Measurements from ENCODE around the gene AFP. TPM values are rescaled to one million over a fixed set of nuclear protein-coding genes. Genes with fewer than 3 reads are reported as not detected.

The AFP gene
- total and polyA plus RNA-seq, 9 of the 15 experiments (the other 6 are each of a cell fraction or from before 2014, with no cell fraction given), result 0.47 to 6.2 (median 3.0) TPM

DNA sequence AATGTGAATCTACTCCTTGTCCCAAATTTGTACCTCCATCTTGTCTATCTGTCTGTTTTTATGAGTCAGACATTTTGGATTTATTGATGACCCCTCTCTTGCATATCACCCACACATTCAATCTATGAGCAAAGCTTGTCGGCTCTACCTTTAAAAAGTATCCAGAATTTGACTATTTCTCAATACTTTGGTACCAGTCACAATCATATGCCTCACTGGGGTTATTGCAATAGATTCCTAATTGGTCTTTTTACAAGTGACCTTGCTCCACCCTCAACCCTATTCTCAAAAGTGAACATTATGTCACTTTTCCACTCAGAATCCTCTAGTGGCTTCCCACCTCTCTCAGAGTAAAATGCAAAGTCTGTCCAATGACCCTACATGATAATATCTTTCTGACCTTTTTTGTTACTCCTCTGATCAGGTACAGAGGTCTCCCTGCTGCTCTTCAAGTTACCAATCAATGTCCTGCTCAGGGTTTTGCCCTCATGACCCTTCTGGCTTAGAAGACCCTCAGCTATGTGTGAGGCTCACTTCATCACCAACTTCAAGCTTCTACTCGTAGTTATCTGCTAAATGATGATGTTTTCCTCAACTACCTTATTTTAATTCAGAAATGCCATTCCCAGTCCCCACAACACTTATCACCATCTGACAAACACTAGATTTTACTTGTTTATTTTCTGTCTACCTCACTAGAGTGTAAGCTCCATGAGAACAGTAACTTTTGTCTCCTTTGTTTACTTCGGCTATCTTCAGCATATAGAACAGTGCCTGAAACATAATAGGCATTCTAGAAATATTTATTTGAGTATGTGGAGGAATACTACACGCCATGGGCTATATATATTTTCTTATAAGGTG is 22.4 kb downstream of the AFP start:
- POLR2A ChIA-PET, result interaction anchor here (1.1 kb wide), 1 partner anchor 12 kb away, joined by 3 read pairs; no protein-coding TSS in a partner anchor
- BruUV-seq (replicated peaks), result no TSS peak
- intact Hi-C loops (cut with micrococcal nuclease), result no loop called here

More for the DNA sequence above, 22.4 kb downstream of the AFP start:
- no peaks in the 10 kb centered on the region for H3K36me3 ChIP-seq (ENCODE audit: control insufficient read depth, insufficient read depth, low read length)
- H4K20me1 ChIP-seq (replicated peaks; ENCODE audit: control insufficient read depth, insufficient read depth, low read length), result no peaks in the 10 kb centered on the region
- H3K9me3 ChIP-seq (replicated peaks; ENCODE audit: control insufficient read depth, insufficient read depth, low read depth, low read length), result no peaks in the 10 kb centered on the region
- no peak overlapping the region for H3K27ac ChIP-seq (ENCODE audit: extremely low read depth, low read depth, low read length)
- WGBS (ENCODE audit: insufficient coverage, low coverage, missing lambda C conversion rate), result 26% methylated on average over 4 of the region's 4 CpGs
- CTCF ChIA-PET (ENCODE audit: low intra/inter-chr PET ratio), result no interaction called here
- ATAC-seq, result no peak
- TF ChIP-seq FOXJ2 (tag; IDR thresholded peaks at IDR 0.05) (0 out of 2 replicates have a peak, but pooled peaks have one; percentile 15), MYC (IDR thresholded peaks at IDR 0.05; ENCODE audit: low read depth, low read length) (no peak), MYC (CRISPR knock-in tag; IDR thresholded peaks at IDR 0.05; ENCODE audit: borderline replicate concordance, low read depth) (no peak), SLC30A9 (CRISPR knock-in tag; IDR thresholded peaks at IDR 0.05) (no peak), CXXC5 (CRISPR knock-in tag; IDR thresholded peaks at IDR 0.05) (0 out of 2 replicates have a peak, but pooled peaks have one; percentile 12), OTX1 (CRISPR knock-in tag; IDR thresholded peaks at IDR 0.05) (no peak), ZNF589 (CRISPR knock-in tag; IDR thresholded peaks at IDR 0.05; ENCODE audit: low read depth) (peak; percentile 66; the same call in 1 of the 2 replicates), ZNF584 (CRISPR knock-in tag; IDR thresholded peaks at IDR 0.05; ENCODE audit: low read depth) (peak; percentile 3; the same call in 1 of the 2 replicates), NR2C2 (CRISPR knock-in tag; IDR thresholded peaks at IDR 0.05) (no peak), NR2C2 (tag; IDR thresholded peaks at IDR 0.05) (peak; percentile 23; the same call in 1 of the 2 replicates), ZNF175 (CRISPR knock-in tag; IDR thresholded peaks at IDR 0.05; ENCODE audit: low read depth) (0 out of 2 replicates have a peak, but pooled peaks have one; percentile 61), POLR2A (conservative IDR thresholded peaks at IDR 0.05) (no peak), MCM2 (IDR thresholded peaks at IDR 0.05; ENCODE audit: low read depth) (no peak), TRIM24 (IDR thresholded peaks at IDR 0.05) (0 out of 4 replicates have a peak, but pooled peaks of 1 of the 2 experiments have one; percentile 2), CEBPG (CRISPR knock-in tag; IDR thresholded peaks at IDR 0.05) (no peak), CEBPG (tag; conservative IDR thresholded peaks at IDR 0.05 in 1 of 2, IDR thresholded peaks at IDR 0.05 in 1 of 2) (peak in 1 of 2 experiments; percentile 48; a peak in 1 of 4 replicates)
- TF ChIP-seq, protein P1, sequence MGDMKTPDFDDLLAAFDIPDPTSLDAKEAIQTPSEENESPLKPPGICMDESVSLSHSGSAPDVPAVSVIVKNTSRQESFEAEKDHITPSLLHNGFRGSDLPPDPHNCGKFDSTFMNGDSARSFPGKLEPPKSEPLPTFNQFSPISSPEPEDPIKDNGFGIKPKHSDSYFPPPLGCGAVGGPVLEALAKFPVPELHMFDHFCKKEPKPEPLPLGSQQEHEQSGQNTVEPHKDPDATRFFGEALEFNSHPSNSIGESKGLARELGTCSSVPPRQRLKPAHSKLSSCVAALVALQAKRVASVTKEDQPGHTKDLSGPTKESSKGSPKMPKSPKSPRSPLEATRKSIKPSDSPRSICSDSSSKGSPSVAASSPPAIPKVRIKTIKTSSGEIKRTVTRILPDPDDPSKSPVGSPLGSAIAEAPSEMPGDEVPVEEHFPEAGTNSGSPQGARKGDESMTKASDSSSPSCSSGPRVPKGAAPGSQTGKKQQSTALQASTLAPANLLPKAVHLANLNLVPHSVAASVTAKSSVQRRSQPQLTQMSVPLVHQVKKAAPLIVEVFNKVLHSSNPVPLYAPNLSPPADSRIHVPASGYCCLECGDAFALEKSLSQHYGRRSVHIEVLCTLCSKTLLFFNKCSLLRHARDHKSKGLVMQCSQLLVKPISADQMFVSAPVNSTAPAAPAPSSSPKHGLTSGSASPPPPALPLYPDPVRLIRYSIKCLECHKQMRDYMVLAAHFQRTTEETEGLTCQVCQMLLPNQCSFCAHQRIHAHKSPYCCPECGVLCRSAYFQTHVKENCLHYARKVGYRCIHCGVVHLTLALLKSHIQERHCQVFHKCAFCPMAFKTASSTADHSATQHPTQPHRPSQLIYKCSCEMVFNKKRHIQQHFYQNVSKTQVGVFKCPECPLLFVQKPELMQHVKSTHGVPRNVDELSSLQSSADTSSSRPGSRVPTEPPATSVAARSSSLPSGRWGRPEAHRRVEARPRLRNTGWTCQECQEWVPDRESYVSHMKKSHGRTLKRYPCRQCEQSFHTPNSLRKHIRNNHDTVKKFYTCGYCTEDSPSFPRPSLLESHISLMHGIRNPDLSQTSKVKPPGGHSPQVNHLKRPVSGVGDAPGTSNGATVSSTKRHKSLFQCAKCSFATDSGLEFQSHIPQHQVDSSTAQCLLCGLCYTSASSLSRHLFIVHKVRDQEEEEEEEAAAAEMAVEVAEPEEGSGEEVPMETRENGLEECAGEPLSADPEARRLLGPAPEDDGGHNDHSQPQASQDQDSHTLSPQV (IDR thresholded peaks at IDR 0.05), result 0 out of 2 replicates have a peak, but pooled peaks have one; percentile 8
- no peak for DNase-seq (ENCODE audit: extremely low read depth in 1 of 4, low spot score in 3 of 4)
- 0 out of 2 replicates have a peak overlapping the region, but pooled peaks have one; percentile 27 for H2AFZ ChIP-seq (ENCODE audit: low read depth, low read length)
- H3K27me3 ChIP-seq (ENCODE audit: control insufficient read depth in 2 of 2, insufficient read depth in 2 of 2, low read length in 2 of 2), result no peaks in the 10 kb centered on the region
- FAIRE-seq, result no peak
- no peak overlapping the region for H3K9ac ChIP-seq (ENCODE audit: insufficient read depth in 1 of 2, low read depth in 2 of 2, low read length in 2 of 2)
- in situ Hi-C loops (cut with MboI), result no loop called here
- no peaks in the 10 kb centered on the region for H3K79me2 ChIP-seq (ENCODE audit: control insufficient read depth, insufficient read depth, low read length)
- H3K9me1 ChIP-seq (ENCODE audit: control insufficient read depth, insufficient read depth, low read length), result no peaks in the 10 kb centered on the region
- no peak overlapping the region for H3K4me3 ChIP-seq
- peaks cover 0 to 1% of the 10 kb centered on the region in 2 experiments; a peak in 2 of 5 replicates for H3K4me1 ChIP-seq (replicated peaks in 1 of 2; ENCODE audit: control insufficient read depth in 2 of 2, insufficient read depth in 2 of 2, low read length in 2 of 2)
- H3K4me2 ChIP-seq (ENCODE audit: insufficient read depth, low read length), result no peak overlapping the region; the same call in 1 of the 2 replicates
